Articular chondrocyte of knee joint (primary cell): ENCODE results near the gene TCEANC. TPM values are rescaled to one million over a fixed set of nuclear protein-coding genes. Genes with fewer than 3 reads are reported as not detected.

Source experiments
- total RNA-seq: library from RNA; depleted of rRNA; stranded (reverse); fragments of >200 nt; gene quantifications from 2 replicates; pipeline ENCODE4 v1.2.3, GENCODE V29; 2012

Gene TCEANC, protein sequence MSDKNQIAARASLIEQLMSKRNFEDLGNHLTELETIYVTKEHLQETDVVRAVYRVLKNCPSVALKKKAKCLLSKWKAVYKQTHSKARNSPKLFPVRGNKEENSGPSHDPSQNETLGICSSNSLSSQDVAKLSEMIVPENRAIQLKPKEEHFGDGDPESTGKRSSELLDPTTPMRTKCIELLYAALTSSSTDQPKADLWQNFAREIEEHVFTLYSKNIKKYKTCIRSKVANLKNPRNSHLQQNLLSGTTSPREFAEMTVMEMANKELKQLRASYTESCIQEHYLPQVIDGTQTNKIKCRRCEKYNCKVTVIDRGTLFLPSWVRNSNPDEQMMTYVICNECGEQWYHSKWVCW
- 6.0 and 8.3 TPM in 2 replicates for total RNA-seq

DNA sequence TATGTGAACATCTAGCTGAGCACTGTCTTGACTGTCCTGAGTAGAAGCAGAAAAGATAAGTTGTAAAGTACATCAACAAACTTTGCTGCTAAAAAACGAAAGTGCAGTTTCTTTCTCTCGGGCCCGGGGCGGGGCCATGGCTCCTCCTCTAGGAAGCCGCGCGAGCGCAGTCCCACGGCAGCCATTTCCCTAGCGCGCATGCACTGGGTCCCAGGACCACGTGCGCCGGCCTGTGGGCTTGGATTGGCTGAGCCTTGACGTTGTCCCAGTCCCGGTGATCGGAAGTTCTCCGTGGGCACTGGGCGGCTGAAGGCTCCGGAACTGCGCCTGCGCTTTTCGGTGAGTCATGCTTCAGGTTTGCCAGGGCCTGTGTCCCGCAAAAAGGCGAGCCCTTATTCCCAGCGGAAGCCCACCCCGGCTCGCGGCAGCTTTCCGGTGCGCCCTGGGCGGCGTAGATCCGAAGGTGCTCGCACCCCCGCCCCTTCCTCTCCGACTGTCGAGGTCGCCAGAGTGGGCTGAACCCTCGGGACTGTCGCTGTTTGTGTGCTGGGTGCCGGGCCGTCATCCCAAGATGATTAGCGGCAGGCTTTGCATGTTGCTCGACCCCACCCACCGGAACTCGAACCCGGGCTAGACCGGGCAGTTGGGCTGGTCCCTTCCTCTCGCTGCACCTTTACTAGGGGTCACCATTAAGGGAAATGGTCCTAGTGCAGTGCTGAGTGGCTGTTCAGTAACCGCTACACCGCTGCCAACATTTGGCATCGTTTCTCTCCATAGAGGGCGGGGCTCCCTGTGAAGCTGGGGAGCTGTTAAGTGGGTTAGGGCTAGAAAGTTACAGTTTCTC is at the start of gene TCEANC:
TSS of gene TCEANC (plus strand) at position 292 of the 844 bp plus-strand sequence. CDS start 9,368 bp downstream, outside the sequence.

DNA sequence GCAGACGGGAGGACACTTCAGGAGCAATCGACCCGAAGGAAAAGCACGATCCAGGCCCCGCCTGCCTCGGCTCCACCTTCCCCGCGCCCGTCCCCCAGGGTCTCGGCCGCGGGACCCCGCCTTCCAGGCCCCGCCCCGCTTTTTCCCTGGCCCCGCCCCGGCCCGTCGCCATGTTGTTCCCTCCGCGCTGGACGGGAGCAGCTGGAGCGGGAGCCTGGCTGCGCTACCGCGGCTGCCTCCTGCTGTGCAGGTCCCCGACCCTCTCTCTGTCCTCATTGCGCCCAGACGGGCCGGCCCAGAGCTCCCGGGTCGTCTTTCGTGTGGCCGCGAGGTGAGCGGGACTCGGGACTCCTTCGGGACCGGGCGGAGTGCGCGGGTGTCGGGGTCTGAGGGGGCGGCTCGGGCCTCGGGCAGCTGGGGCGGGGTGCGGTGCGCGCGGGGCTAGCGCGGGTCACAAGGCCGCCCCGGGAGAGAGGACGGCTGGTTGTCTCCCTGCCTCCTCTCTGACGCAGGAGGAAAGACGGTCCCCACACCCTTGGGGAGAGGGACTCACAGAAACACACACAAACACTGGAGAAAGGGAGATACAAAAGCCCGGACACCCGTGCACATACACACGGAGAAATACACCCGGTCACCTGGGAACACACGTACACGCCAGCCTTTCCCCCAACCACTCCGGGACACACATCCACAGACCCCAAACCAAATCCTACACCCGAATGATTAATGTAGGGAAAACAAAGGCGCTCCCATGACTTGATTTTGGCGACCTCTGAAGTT is 36.2 kb downstream of the TCEANC start, which contains the start of gene RAB9A:
TSS of gene RAB9A (plus strand) at position 171 of the 783 bp plus-strand sequence. CDS start 19,619 bp downstream, outside the sequence.

Other genes with a start within 250 kb of the TCEANC start
- under 0.01 TPM in 1 of 2 replicates, not detected in the other for gene EGFL6, start 83.5 kb upstream of the TCEANC start, total RNA-seq
- 43.6 and 50.4 TPM in 2 replicates for gene RAB9A, start 36.0 kb downstream of the TCEANC start, total RNA-seq
- 15.2 and 25.7 TPM in 2 replicates for gene TRAPPC2, start 81.5 kb downstream of the TCEANC start, total RNA-seq
- gene OFD1, start 81.6 kb downstream of the TCEANC start, total RNA-seq = 18.4 and 26.1 TPM in 2 replicates
- gene GPM6B, start 164.0 kb downstream of the TCEANC start, total RNA-seq = 3.5 and 10.3 TPM in 2 replicates